Astrocyte of the spinal cord (primary cell): ENCODE results near the gene SLC13A3.

Experiments used
- DNase-seq: peaks from one replicate; pipeline ENCODE4 v3.0.0; 2011; ENCODE audit warnings: low read depth, low spot score
- H3K4me3 ChIP-seq: 2 replicates; pipeline ENCODE4 v1.5.1; 2011; ENCODE audit warnings: low read depth, mild to moderate bottlenecking, low read length, moderate library complexity
- CTCF ChIP-seq: IDR thresholded peaks from 2 replicates; pipeline ENCODE4 v1.5.1; 2012; ENCODE audit warnings: low read depth, mild to moderate bottlenecking, low read length, inconsistent platforms
- in situ Hi-C: cut with HindIII; loops from 2 replicates; pipeline ENCODE4 v1.10.0; 2017; ENCODE audit warnings: low sequenced_read_pairs

The SLC13A3 gene

GRCh38 chr20:46695892-46696291, 44.6 kb upstream of the SLC13A3 start:
- in situ Hi-C loops = no loop called here
- no peak for TF ChIP-seq CTCF
- peak; percentile 45 for DNase-seq
- no peak overlapping the region for H3K4me3 ChIP-seq

- in situ Hi-C loops = no loop called here
- peak; percentile 18 for DNase-seq
- no peak overlapping the region for H3K4me3 ChIP-seq
- TF ChIP-seq CTCF = no peak
Measured at GRCh38 chr20:46694484-46694883, 43.2 kb upstream of the SLC13A3 start.

GRCh38 chr20:46691196-46691595, 39.9 kb upstream of the SLC13A3 start:
- DNase-seq = no peak
- TF ChIP-seq CTCF = no peak
- H3K4me3 ChIP-seq = no peak overlapping the region
- in situ Hi-C loops = no loop called here

GRCh38 chr20:46690219-46691106, 39.2 kb upstream of the SLC13A3 start:
- H3K4me3 ChIP-seq = peak overlapping the region; percentile 50
- in situ Hi-C loops = no loop called here
- peak; percentile 13 for DNase-seq
- no peak for TF ChIP-seq CTCF

- DNase-seq = no peak
- peak overlapping the region; percentile 50 for H3K4me3 ChIP-seq
- in situ Hi-C loops = no loop called here
- TF ChIP-seq CTCF = no peak
Measured at GRCh38 chr20:46689754-46690085, 38.5 kb upstream of the SLC13A3 start.

- TF ChIP-seq CTCF = no peak
- in situ Hi-C loops = no loop called here
- peak; percentile 100 for DNase-seq
- H3K4me3 ChIP-seq = peak within 1 kb of the TSS; percentile 94
Measured at GRCh38 chr20:46689082-46689753, 38.0 kb upstream of the SLC13A3 start, which contains the start of gene TP53RK. TSS of gene TP53RK (minus strand) at chr20:46689444. CDS start at chr20:46689414, 30 bp downstream.
